Fibroblast of skin of scalp (primary cell): ENCODE data around the gene PHF21B. TPM values are rescaled to one million over a fixed set of nuclear protein-coding genes. Genes with fewer than 3 reads are reported as not detected.
"Not testable (repeated sequence)": the region's sequence is repeated elsewhere in the genome, so short reads cannot be mapped to it uniquely, and the experiment has no call there.

Experiments
- DNase-seq: peaks from one replicate; pipeline ENCODE4 v3.0.0-alpha.2; 2013
- polyA plus RNA-seq, 2 experiments: library from polyadenylated mRNA; unstranded; fragments of 120-200 nt; gene quantifications; one replicate each; pipeline ENCODE4 v1.2.1, GENCODE V29; 2013; ENCODE audit not compliant: insufficient read length in 2 of 2

Gene PHF21B
- polyA plus RNA-seq (2013, experiment 1 of 2; ENCODE audit: insufficient read length): 0.24 TPM
- polyA plus RNA-seq (2013, experiment 2 of 2; ENCODE audit: insufficient read length): 0.28 TPM

DNA sequence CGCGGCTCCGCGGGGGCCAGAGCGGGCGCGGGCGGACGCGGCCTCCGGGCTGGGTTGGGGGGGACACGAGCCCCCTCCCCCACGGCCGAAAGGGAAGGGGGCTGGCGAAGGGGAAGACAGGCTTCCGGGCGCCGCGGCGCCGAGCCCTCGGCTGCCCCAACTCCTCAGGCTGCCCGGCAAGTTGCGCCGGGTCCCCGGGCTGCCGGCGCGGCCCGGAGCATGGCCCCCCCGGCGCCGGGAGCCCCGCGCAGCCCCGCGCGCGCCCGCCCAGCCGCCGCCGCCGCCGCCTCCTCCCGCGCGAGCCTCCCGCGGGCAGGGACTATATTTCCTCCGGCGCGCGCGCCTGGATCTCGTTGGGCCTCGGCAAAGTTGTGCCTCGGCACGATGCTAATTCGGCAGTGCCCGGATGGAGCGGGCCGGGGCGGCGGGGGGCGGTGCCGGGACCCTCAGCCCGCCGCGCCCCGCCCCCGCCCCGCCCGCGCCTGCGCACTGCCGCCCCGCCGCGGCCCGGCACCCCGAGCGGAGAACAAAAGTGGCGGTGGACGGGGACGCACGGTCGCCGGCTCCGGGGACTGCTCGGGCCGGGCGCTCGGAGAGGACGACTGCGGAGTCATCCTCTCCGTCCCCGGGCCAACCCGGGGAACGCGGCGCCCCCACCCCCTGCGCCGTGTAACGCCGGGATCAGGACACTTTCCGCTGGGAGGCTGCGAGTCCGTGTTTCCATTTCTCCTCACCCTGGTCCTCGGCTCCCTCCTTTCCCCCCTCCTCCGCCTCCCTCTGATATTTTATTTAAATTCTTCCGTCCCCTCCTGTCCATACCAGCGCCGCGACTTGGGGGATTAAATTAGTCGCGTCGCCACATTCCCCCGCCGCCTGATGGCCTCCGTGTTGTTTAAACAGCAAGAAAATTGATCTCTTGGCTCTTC, at the start of gene PHF21B:
Gene PHF21B, minus strand, starts transcription at position 400 of the 926 bp plus-strand sequence. CDS start 456 bp downstream, outside the sequence.
- DNase-seq: peak; percentile 78

DNA sequence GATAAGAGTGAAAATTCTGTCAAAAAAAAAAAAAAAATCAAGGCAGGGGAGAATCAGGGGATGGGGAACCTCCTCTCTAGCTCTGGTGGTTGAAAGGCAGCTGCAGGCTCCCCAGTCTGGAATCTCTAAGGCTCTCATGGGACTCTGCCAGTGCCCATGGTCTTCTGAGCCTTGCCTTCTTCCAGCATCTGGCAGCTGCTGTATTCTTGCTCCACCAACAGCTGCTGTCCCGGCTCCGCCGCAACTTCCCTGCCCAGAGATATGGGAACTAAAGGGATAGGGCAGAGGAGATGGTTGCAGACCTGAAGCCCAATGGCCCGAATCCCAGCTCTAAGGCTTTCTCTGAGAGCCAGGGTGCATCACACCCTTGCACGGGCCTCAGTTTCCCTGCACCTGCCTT, 49.5 kb upstream of the PHF21B start:
- no peak for DNase-seq

DNA sequence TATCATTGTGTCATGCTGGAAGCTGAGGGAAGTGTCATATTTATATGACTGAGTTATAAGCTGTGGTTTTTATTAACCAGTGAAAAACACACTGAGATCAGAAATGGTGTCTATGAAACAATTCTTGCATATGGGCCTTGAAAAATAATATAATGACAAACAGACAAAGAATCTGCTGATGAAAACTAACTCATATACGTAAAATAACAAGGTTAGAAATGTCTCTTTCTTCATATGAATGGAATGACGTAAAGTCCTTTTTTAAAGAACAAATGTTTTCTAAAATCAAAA, 48.8 kb upstream of the PHF21B start:
- peak; percentile 45 for DNase-seq

DNA sequence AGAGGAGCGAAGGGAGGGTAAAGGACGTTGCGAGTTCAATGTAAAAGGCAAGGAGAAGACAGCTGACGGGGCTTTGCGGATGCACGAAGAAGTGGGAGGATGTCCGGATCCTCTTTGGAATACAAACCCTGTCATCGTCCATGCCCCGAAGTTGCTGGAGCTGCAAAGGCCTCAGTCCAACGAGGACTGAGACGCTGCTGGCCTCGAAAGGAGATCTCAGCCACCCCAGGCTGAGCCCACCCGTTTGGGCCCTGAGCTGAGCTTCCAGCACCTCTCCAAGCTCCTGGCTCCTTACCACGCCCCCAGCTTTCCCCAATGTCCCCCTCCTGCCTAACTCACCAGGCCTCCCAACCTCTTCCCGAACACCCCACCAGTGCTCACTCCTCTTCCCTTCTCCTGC, 46.1 kb upstream of the PHF21B start:
- no peak for DNase-seq

DNA sequence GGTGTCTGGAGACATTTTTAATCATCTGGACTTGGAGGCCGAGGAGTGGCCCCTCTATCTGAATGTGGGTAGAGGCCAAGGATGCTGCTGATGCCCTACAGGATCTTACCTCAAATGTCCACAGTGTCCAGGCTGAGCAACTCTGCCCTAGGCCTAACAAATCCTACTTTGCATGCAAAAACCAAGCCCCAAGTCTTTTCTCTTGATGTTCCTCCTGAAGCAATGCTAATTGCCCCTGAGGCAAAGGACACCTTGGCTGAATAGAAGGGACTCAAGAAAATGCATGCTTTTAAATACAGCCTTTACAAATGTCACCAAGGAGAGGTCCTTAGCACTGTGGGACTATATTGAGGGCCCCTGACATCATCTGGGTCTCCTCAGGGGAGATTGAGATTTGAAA, 43.8 kb upstream of the PHF21B start:
- no peak for DNase-seq

DNA sequence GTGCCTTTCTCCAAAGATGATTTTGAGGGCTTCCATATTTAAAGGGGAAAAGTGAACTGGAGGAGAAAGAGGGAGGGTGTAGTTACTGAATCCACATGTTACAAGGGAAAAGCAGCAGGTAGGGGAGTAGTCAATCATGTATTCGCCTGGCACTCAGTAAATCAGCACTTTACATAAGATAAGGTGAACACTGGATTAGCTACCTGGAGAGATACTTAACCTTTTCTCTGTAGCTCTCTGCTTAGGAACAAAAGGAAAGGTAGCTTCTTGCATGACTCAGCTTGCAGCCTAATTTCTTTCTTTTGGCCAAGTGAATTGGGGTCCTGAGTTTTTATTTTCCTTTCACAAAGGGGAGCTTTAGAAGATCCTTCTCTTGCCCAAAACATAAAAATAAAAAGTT, 43.3 kb upstream of the PHF21B start:
- DNase-seq: no peak

DNA sequence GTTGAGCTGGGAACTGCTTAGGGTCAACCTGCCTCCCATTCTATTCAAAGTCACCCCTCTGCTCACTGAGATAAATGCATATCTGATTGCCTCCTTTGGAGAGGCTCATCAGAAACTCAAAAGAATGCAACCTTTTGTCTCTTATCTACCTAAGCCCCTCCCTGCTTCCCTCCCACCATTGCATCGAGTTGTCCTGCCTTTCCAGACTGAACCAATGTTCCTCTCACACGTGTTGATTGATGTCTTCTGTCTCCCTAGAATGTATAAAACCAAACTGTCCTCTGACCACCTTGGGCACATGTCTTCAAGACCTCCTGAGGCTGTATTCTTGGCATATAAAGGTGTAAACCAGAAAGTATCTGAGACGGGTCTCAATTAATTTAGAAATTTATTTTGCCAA, 42.9 kb upstream of the PHF21B start:
- DNase-seq: not testable (repeated sequence)

DNA sequence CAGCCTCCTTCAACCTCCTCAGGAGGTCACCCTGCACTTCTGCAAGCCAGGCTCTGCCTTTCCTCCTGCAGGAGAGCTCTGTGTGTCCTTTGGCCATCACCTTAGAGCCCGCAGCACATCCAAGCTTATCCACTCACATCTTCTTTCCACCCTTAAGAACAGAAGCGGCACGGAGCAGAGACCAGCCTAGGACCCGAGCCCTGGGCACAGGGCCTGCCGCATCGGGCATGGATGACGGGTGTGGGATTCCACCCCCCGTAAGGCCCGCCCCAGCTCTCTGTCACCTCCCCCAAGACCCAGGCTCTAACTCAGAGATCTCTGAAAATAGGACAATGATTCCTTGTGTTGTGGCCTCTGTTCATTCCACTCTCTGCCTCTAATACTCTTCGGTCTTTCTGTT, 42.1 kb upstream of the PHF21B start:
- DNase-seq: no peak

DNA sequence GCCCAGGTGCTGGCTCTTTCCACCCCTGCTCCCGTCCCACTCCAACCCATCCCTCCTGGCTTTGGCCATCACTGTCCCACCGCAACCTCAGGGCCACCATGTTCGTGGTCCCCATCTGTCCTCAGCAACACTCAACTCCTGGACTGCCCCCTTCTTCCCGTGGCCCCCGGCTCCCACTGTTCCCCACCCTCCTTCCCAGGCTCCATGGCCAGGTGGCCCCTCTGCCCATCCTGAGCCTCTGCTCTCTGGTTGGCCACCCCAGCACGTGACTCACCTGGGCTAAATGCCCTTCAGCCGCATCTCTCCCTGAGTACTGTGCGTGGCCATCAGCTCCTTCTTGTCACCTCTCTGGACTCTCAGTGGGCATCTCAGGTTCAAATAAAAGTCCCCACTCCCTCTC, 41.6 kb upstream of the PHF21B start:
- no peak for DNase-seq

DNA sequence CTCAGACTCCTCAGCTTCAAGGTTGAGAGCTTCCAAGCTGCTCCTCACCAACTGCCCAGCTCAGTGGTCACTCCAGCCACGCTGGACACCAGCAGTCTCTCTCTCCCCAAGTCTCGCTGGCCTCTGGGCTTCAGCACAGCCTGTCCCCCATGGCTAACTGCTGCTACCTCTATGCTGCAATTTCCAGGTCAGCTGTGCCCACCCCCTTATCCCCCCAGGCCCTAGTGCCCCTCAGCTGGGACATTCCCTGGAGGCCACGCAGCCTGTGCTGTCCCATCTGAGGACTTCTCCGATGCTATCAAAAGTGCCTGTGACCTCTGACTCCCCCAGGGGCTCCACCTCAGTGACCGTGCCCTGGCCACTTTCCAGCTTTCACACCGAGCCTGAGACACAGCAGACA, 37.5 kb upstream of the PHF21B start:
- no peak for DNase-seq

DNA sequence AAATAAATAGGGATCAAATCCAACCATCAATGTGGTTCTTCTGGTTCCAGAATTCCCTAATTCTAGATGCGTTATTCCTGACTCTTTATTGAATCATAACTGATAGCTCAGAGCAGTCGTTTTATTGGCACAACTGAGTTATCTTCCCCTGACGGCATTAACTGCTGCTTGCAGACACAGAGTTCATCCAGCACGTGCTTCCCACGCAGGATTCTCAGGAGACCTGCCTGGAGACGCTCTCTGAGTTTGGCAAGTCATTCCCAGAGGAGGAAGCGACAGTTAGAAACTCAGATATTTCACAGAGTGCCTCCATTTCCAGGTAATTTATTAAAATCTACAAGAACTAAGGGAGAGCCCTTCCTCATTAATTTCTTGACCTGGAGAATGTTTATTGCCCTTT, 35.4 kb upstream of the PHF21B start:
- DNase-seq: no peak

DNA sequence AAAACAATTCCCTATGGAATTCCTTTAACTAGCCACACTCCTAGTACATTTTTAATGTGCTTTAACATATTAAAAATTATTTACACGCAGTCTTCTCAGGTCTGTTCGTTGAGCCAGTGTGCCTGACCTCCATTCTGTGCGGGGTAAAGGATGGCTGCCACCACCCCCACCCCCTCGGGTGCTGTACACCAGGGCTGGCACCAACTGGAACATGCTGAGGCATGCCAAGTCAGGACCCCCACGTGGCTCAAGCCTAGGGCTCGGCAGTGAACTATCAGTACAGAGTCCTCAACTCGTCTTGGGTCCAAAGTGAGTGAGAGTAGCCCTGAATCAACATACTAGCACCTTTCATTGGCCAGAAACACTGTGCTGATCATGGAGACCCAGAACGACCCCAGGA, 32.5 kb upstream of the PHF21B start:
- no peak for DNase-seq

DNA sequence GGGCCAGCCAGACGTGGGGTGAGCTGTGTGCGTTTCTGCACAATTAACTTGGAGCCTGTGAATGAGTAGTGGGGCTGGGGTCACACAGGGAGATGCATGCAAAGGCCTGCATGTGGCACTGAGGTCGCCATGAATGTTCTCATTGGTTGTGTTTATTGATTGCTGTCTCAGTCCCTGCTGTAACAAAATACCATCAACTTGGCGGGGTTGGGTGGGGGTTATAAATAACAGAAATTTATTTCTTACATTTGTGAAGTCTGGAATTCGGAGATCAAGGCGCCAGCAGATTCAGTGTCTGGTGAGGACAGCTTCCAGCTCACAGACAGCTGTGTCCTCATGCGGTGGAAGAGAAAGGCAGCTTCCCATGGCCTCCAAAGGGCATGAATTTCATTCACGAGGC, 29.3 kb upstream of the PHF21B start:
- DNase-seq: no peak

DNA sequence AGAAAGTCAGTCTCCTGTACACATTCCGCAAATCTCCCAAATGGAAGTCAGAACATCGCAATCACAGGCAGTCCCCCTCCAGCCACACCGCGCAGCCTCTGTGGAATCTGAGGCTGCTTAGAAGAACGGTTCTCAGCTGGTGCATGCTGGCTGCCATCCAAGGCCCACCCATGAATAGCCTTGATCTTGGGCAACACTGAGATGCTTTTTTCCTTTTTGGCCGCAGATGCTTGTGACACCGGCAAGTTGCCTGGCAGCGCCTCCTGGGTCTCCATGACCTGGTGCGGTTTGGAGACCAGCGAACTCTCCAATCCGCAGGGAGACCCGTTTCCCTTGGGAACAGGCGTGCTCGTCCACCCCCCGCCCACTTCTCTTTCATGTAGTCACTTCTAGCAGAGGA, 26.3 kb upstream of the PHF21B start:
- DNase-seq: peak; percentile 18

DNA sequence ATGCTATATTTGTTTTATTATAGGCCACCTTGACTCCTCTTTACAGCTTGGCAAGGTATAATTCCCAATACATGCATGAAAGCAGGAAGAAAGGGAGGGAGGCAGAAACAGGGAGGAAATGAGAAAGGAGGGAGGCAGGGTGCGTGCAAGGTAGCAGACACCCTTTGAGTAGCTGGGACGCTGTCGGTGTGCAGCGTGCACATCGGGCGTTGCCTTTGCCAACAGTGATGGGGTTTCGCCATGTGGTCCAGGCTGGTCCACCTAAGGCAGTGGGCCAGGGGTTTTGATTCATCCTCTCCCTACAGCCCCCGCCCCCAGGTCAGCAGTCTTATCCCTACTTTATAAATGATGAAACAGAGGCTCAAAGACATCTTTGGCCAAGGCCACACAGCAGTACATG, 25.0 kb upstream of the PHF21B start:
- DNase-seq: no peak

DNA sequence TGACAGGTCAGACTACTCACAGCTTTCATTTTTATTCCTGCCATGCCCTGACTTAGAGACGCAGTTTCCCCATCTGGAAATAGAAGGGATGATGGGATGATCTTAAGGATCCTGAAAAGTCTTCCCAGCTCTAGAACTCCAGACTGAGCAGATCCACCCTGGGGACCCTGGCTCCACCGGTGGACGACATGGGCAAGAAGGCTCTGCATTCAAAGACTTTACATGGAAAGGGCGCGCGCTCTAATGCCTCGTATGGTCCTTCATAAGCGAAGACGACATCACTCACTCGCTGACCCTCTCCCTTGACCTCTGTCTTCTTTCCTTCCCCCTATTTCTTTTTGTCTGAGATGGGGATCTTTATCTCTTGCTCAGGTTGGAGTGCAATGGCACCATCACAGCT, 24.4 kb upstream of the PHF21B start:
- DNase-seq: no peak

DNA sequence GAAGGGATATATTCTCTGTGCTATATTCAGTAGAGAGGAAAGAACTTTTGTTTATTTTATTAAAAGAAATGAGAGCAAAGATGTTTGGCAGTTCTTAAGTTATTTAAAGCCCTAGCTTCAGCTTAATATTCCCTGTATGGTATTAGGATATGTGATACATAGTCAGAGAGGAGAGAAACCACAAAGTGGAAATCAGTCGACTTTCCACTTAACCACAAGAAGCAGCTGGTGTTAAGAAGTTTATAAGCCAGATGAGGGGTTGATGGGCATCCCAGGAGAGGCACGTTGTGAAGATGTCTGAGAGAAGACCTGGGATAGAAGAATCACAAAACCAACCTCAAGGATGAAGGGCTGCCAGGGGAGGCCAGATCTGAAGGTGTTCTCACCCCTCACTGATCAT, 23.3 kb upstream of the PHF21B start:
- DNase-seq: no peak

DNA sequence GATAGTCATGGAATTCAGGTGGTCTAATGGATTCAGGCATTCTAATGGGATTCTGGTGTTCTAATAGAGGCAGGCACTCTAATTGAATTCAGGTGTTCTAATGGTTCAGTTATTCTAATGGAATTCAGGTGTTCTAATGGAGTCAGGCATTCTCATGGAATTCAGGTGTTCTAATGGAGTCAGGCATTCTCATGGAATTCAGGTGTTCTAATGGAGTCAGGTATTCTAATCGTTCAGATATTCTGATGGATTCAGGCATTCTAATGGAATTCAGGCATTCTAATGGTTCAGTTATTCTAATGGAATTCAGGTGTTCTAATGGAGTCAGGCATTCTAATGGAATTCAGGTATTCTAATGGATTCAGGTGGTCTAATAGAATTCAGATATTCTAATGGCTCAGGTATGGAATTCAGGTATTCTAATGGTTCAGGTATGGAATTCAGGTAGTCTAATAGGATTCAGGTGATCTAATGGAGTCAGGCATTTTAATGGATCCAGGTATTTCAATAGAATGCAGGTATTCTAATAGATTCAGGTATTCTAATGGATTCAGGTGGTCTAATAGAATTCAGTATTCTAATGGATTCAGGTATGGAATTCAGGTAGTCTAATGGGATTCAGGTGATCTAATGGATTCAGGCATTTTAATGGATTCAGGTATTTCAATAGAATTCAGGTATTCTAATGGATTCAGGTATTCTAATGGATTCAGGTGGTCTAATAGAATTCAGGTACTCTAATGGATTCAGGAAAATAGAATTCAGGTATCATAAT, 22.0 kb upstream of the PHF21B start:
- DNase-seq: no peak

DNA sequence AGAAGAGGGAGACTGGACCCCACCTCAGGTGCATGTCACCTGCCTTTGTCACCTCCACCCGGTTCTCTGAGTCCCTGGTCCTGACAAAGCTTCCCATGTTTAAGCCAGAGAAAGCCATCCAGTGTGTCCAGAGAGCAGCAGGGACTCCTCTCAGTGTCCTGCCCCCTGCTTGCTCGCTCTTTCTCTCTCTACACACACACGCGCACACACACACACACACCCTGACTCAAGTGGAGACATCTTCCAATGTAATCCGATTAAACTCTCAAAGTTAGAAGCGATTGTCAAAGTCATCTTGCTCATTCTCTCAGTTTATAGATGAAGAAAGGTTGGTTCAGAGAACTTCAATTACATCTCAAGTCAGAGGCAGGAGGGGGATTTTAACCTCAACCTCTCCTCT, 19.7 kb upstream of the PHF21B start:
- DNase-seq: no peak

DNA sequence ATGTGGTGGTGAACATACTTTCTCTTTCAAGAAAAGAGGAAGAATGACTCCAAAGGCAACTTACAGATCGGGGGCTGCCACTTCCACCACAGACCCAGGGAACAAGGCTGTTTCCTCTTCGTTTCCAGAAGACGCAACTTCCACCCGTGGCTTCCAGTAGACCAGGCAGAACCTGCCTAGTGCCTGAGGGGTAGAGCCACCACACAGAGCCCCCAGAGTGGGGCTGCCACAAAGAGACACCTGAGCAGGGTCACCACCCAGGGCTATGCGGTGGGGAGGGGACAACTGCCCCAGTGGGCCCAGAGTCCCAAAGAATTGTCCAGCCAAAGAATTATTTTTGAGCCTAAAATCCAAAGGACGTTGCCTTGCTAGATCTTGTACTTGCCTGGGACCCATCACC, 16.7 kb upstream of the PHF21B start:
- no peak for DNase-seq

DNA sequence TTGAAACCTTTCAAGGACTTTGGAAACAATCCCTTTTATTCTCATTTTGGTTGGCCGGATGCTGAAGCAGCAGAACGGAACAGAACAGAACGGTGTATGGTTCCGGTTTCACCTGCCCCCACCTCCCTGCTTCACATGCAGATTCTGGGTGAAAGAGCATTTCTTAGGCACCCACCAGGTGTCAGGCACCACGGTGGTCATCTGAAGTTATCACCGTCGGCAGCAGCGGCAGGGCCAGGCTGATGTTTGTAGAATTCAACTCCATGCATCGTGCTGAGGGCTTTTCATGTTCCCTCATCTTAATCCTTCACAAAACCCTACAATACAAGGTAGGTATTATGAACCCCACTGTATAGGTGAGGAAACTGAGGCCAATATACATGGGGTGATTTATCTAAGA, 13.6 kb upstream of the PHF21B start:
- DNase-seq: no peak

DNA sequence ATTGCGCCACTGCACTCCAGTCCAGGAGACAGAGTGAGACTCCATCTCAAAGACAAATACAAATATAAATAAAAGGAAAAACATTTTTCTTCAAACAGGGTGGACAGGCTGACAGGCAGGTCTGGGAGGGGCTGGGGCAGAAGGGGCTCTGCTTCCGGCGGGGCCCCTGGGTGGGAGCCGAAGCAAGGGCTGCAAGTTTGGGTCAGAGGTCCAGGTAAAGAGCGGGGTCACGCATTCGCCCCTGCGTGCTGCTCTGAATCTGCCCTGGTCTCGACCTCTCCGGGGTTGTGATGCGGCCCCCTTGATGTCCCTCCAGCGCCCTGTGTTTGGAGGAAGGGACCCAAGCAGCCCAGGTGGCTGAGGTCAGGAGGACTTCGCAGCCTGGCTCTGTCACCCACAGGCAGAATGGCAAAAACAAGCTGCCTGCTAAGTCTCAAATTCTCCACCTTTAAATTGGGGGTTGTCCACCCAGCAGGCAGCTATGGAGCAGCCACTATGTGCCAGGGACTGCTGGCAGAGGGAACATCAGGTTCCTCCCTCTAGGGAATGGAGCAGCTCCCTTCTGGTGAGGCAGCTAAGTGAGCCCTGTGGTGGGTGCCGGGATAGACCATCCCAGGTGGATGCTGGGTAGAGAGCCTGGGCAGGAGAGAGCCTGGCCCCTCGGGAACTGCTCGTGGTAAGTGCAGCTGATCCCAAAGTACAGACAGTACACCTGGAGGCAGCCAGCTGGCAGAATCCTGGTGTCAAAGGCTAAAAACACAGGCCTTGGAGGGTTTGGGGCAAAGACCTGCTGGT, 10.3 kb upstream of the PHF21B start:
- DNase-seq: no peak

DNA sequence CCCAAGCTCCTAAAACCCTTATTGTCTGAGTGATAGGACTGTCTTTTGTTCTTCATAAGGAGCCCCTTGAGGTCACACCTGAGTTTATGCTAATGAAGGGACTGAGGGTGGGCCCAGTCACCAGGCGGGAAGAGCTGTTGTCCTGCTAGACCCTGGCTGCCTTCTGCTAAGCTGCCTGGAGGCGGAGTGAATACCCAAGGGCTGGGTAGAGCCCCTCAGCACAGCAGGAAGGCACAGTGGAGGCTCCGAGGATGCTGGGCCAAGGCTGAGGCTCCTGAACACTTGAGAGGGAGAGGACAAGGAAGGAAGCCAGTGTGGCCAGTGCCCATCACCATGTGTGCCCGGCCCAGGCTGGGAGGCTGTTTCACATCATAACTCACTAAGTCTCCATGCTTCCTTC, 4.8 kb upstream of the PHF21B start:
- DNase-seq: no peak
